Esophagus squamous epithelium (tissue), 5 donors: ENCODE measurements around the gene EMX2. TPM values are rescaled to one million over a fixed set of nuclear protein-coding genes. Genes with fewer than 3 reads are reported as not detected.

Experiments
- DNase-seq: peaks from one replicate; lab custom pipeline; 2025; lab: John Stamatoyannopoulos, UW
- H3K27ac ChIP-seq, 4 donors: fragments of 200-600 bp; sonication (generic); one replicate each; pipeline ENCODE4 v1.5.1; 2016 to 2019; ENCODE audit warnings: mild to moderate bottlenecking in 1 of 4
- H3K27me3 ChIP-seq, 4 donors: fragments of 200-600 bp; sonication (generic); 1 replicate in 3 of 4; 2 replicates in 1 of 4; pipeline versions ENCODE4 v1.5.1 to v1.6.0; 2017 to 2021; ENCODE audit warnings: antibody characterized with exemption in 1 of 4
- H3K36me3 ChIP-seq, 3 donors: fragments of 200-600 bp; sonication (generic); one replicate each; pipeline ENCODE4 v1.5.1; 2016 to 2019
- H3K4me1 ChIP-seq, 3 donors: fragments of 200-600 bp; sonication (generic); one replicate each; pipeline ENCODE4 v1.5.1; 2017 to 2019
- H3K4me3 ChIP-seq, 4 donors: fragments of 200-600 bp; sonication (generic); 1 replicate in 3 of 4; 2 replicates in 1 of 4; pipeline ENCODE4 v1.5.1; 2016 to 2019; ENCODE audit warnings: mild to moderate bottlenecking in 2 of 4, moderate library complexity in 1 of 4
- H3K9me3 ChIP-seq, 3 donors: fragments of 200-600 bp; sonication (generic); one replicate each; pipeline ENCODE4 v1.5.1; 2016 to 2019
- CTCF ChIP-seq, 6 experiments: fragments of 450-650 bp in 4 of 6; fragments of 200-600 bp in 2 of 6; sonication (generic) in 2 of 6; IDR thresholded peaks; one replicate each; pipeline ENCODE4 v1.5.1; 2016 to 2019; ENCODE audit warnings: antibody characterized with exemption in 6 of 6, mild to moderate bottlenecking in 4 of 6, moderate library complexity in 4 of 6
- POLR2A ChIP-seq, 4 donors: fragments of 450-650 bp; IDR thresholded peaks; one replicate each; pipeline ENCODE4 v1.6.1; 2017; ENCODE audit warnings: antibody characterized with exemption in 4 of 4, mild to moderate bottlenecking in 4 of 4, moderate library complexity in 3 of 4
- WGBS, 2 donors: methylation state at CpG; one replicate each; pipeline ENCODE4 v1.1.5; 2018; 5-methylcytosine and 5-hydroxymethylcytosine counted together
- intact Hi-C: fragments of 100-400 bp; cut with DNase I; formaldehyde crosslinking; loops from one replicate; pipeline ENCODE4 v1.15.0; 2022
- total RNA-seq, 4 donors: library from RNA; depleted of rRNA; stranded (reverse); fragments of >200 nt; gene quantifications; one replicate each; pipeline ENCODE4 v1.1.0, GENCODE V29; 2016
- donor health status: DM: yes; HTN: yes; CAD: no.

The EMX2 gene
- total RNA-seq, 4 donors from 2014 or later = 0.19 TPM; not detected in 3

- H3K4me1 ChIP-seq = peaks cover 33 to 71% (median 40%) of the 10 kb centered on the region in 3 donors
- H3K4me3 ChIP-seq = peak overlapping the region; percentile 4 to 62 (median 38)
- no peak for TF ChIP-seq POLR2A (IDR thresholded peaks at IDR 0.05)
- no peak for TF ChIP-seq CTCF (IDR thresholded peaks at IDR 0.05)
- H3K36me3 ChIP-seq = no peaks in the 10 kb centered on the region
- H3K9me3 ChIP-seq = no peaks in the 10 kb centered on the region
- intact Hi-C loops = no loop called here
- peaks cover 45 to 100% (median 72%) of the 10 kb centered on the region in 4 donors for H3K27me3 ChIP-seq
- DNase-seq = no peak
- WGBS, 2 donors = 2 to 10% methylated on average over 13 to 42 of the region's 90 CpGs
- H3K27ac ChIP-seq = peak overlapping the region in 3 of 4 donors; percentile 3 to 61 (median 47)
These were observed 868 bp downstream of the EMX2 start for GRCh38 chr10:117543225-117544003.

GRCh38 chr10:117544004-117544701 is 1.6 kb downstream of the EMX2 start:
- DNase-seq = no peak
- WGBS, 2 donors = 2 to 5% methylated on average over 24 to 27 of the region's 41 CpGs
- intact Hi-C loops = no loop called here
- H3K4me1 ChIP-seq = peaks cover 33 to 71% (median 40%) of the 10 kb centered on the region in 3 donors
- H3K27ac ChIP-seq = peak overlapping the region in 3 of 4 donors; percentile 3 to 61 (median 47)
- H3K4me3 ChIP-seq = peak overlapping the region; percentile 4 to 62 (median 38)
- peaks cover 45 to 100% (median 77%) of the 10 kb centered on the region in 4 donors for H3K27me3 ChIP-seq
- no peaks in the 10 kb centered on the region for H3K9me3 ChIP-seq
- no peak for TF ChIP-seq POLR2A (IDR thresholded peaks at IDR 0.05)
- TF ChIP-seq CTCF (IDR thresholded peaks at IDR 0.05) = no peak
- H3K36me3 ChIP-seq = no peaks in the 10 kb centered on the region

- DNase-seq = no peak
- WGBS, 2 donors = 3 to 10% methylated on average over 15 to 17 of the region's 29 CpGs
- TF ChIP-seq CTCF (IDR thresholded peaks at IDR 0.05) (no peak), POLR2A (IDR thresholded peaks at IDR 0.05) (no peak)
- Histone ChIP-seq H3K27ac (no peak overlapping the region), H3K36me3 (no peaks in the 10 kb centered on the region), H3K4me3 (peak overlapping the region in 3 of 4 donors; percentile 18 to 62 (median 45)), H3K9me3 (no peaks in the 10 kb centered on the region), H3K4me1 (peaks cover 33 to 71% (median 40%) of the 10 kb centered on the region in 3 donors), H3K27me3 (peaks cover 45 to 100% (median 77%) of the 10 kb centered on the region in 4 donors)
- intact Hi-C loops = no loop called here
These were observed 2.2 kb downstream of the EMX2 start for GRCh38 chr10:117544711-117545140.

GRCh38 chr10:117545141-117546019 is 2.8 kb downstream of the EMX2 start:
- Histone ChIP-seq H3K27me3 (peaks cover 45 to 100% (median 77%) of the 10 kb centered on the region in 4 donors), H3K9me3 (no peaks in the 10 kb centered on the region), H3K4me3 (peak overlapping the region in 3 of 4 donors; percentile 18 to 62 (median 45)), H3K36me3 (no peaks in the 10 kb centered on the region), H3K4me1 (peaks cover 33 to 71% (median 40%) of the 10 kb centered on the region in 3 donors), H3K27ac (peak overlapping the region in 1 of 4 donors; percentile 21)
- DNase-seq = no peak
- WGBS, 2 donors = 13% methylated on average over 7 of the region's 67 CpGs; no CpG with 5 or more reads in 1 of the 2 donors
- intact Hi-C loops = no loop called here
- TF ChIP-seq POLR2A (IDR thresholded peaks at IDR 0.05) (no peak), CTCF (IDR thresholded peaks at IDR 0.05) (no peak)
